PFSK-1 (cell line): Measurements from ENCODE around the gene AAK1.

Source experiments
- FOXP2 ChIP-seq: optimal IDR thresholded peaks from 2 replicates; pipeline ENCODE3; 2011; ENCODE audit warnings: borderline replicate concordance, control low read depth, inconsistent platforms; ENCODE audit not compliant: insufficient read depth; ENCODE audit errors: extremely low read length, extremely low read depth
- POLR2AphosphoS5 ChIP-seq: IDR thresholded peaks from 2 replicates; pipeline ENCODE4 v1.6.1; 2012; ENCODE audit warnings: low read depth, mild to moderate bottlenecking, control low read depth, low read length, moderate library complexity
- SIN3A ChIP-seq: IDR thresholded peaks from 2 replicates; pipeline ENCODE4 v1.6.1; 2012; ENCODE audit warnings: mild to moderate bottlenecking, low read length, moderate library complexity, borderline replicate concordance; ENCODE audit not compliant: insufficient read depth
- TAF1 ChIP-seq: IDR thresholded peaks from 2 replicates; pipeline ENCODE4 v1.6.1; 2012; ENCODE audit warnings: low read length, control low read depth, borderline replicate concordance; ENCODE audit not compliant: insufficient read depth
- TF ChIP-seq, protein P1 (sequence below), 2 experiments: IDR thresholded peaks; 2 replicates each; pipeline versions ENCODE4 v1.6.1 to v1.8.0; 2011 to 2012; ENCODE audit warnings: low read depth in 2 of 2, low read length in 2 of 2, control low read depth in 1 of 2, inconsistent platforms in 1 of 2, mild to moderate bottlenecking in 1 of 2, moderate library complexity in 1 of 2; ENCODE audit not compliant: insufficient read depth in 1 of 2

AAK1 gene

GRCh38 chr2:69554568-69554967 lies 89.0 kb downstream of the AAK1 start:
- no peak for TF ChIP-seq TAF1
- no peak for TF ChIP-seq POLR2AphosphoS5
- TF ChIP-seq SIN3A: no peak
- TF ChIP-seq FOXP2: no peak
- TF ChIP-seq, protein P1, sequence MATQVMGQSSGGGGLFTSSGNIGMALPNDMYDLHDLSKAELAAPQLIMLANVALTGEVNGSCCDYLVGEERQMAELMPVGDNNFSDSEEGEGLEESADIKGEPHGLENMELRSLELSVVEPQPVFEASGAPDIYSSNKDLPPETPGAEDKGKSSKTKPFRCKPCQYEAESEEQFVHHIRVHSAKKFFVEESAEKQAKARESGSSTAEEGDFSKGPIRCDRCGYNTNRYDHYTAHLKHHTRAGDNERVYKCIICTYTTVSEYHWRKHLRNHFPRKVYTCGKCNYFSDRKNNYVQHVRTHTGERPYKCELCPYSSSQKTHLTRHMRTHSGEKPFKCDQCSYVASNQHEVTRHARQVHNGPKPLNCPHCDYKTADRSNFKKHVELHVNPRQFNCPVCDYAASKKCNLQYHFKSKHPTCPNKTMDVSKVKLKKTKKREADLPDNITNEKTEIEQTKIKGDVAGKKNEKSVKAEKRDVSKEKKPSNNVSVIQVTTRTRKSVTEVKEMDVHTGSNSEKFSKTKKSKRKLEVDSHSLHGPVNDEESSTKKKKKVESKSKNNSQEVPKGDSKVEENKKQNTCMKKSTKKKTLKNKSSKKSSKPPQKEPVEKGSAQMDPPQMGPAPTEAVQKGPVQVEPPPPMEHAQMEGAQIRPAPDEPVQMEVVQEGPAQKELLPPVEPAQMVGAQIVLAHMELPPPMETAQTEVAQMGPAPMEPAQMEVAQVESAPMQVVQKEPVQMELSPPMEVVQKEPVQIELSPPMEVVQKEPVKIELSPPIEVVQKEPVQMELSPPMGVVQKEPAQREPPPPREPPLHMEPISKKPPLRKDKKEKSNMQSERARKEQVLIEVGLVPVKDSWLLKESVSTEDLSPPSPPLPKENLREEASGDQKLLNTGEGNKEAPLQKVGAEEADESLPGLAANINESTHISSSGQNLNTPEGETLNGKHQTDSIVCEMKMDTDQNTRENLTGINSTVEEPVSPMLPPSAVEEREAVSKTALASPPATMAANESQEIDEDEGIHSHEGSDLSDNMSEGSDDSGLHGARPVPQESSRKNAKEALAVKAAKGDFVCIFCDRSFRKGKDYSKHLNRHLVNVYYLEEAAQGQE (IDR thresholded peaks at IDR 0.05; ENCODE audit: insufficient read depth in 1 of 2, low read depth in 2 of 2, low read length in 2 of 2): no peak

DNA sequence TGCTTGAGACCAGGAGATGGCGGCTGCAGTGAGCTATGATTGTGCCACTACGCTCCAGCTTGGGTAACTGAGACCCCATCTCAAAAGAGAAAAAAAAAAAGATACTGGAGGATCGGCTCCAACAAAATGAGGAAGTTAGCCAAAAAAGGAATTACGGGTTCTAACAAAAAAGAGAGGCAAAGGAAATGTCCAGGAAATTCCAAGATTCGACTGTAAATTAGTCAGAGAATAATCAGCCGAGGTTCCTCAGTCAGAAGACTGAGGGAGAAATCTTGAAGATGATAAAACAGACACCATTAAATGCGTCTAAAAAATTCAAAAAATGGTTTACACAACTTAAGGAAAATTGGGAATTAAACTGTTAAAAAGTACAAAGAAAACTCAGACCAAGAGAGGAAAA lies 89.5 kb downstream of the AAK1 start:
- TF ChIP-seq SIN3A: no peak
- TF ChIP-seq FOXP2: no peak
- TF ChIP-seq POLR2AphosphoS5: no peak
- TF ChIP-seq TAF1: no peak
- TF ChIP-seq, protein P1 (IDR thresholded peaks at IDR 0.05; ENCODE audit: insufficient read depth in 1 of 2, low read depth in 2 of 2, low read length in 2 of 2): no peak

DNA sequence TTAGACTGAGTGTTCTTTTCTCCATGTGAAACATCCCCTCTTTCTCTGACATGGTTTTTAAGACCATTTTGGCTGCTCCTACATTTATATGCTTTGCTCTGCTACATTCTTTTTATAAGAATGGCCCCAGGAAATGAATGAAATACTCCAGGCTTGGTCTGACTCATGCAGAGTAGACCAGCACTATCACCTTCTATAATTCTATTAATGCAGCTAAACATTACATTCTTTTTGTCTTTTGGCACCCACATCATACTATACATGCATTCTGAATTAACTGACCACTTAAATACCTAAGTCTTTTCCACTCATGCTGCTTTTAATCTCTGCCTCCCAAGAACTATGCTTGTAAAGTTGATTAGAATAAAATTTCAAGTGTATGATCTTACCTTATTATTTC lies 94.1 kb downstream of the AAK1 start:
- no peak for TF ChIP-seq POLR2AphosphoS5
- TF ChIP-seq FOXP2: no peak
- TF ChIP-seq SIN3A: no peak
- no peak for TF ChIP-seq TAF1
- TF ChIP-seq, protein P1 (IDR thresholded peaks at IDR 0.05; ENCODE audit: insufficient read depth in 1 of 2, low read depth in 2 of 2, low read length in 2 of 2): no peak

GRCh38 chr2:69547984-69548715 lies 95.4 kb downstream of the AAK1 start:
- TF ChIP-seq FOXP2 (no peak), TAF1 (no peak), POLR2AphosphoS5 (no peak), SIN3A (no peak)
- TF ChIP-seq, protein P1 (IDR thresholded peaks at IDR 0.05; ENCODE audit: insufficient read depth in 1 of 2, low read depth in 2 of 2, low read length in 2 of 2): no peak
